ENCODE measurements around the gene ANTXR1.

Gene ANTXR1

DNA sequence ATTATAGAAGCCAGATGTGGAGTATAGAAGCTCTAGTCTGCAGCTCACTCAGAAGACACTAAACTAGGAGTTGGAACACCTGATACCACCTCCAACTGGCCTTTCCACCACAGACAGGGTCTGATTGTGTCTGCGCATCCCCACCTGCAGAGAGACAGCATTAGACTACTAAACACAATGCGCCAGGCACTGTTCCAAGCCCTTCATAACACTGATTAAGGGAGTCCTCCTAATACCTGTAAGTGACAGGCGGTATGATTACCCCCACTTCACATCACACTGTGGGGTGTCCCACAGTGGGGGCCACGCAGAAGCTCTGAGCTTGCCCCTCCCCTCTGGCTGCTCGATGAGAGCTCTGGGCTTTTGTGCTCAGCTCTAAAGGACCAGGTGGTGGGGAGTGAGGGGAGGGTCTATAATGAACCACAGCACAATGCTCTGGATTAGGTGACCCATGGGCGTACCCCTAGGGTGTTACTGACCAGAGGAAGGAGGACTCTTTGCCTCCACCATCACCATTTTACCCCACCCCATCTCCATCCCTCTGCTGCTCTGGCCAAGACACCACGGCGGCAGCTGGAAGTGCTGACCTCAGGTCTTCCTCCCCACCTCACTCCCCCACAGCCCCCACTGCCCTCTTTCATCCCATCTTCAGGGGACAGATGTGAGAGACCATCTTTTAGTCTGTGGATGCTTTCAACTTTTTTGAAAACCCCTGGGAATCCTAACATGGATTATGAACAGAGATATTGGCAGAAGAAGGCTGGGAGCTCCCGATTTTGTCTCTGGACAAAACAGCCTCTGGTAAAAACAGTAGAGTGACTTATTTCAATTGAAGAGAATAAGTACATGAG, 228.9 kb downstream of the ANTXR1 start:
- H3K36me3 ChIP-seq (ENCODE audit: insufficient read depth, low read length), result peaks cover 17% of the 10 kb centered on the region; the same call in 1 of the 2 replicates
- DNase-seq (no peak), ATAC-seq (ENCODE audit: insufficient read depth, low read depth) (no peak)
- no peaks in the 10 kb centered on the region for H3K4me1 ChIP-seq (ENCODE audit: insufficient read depth, low read length)
- no peak overlapping the region for H3K4me2 ChIP-seq (ENCODE audit: insufficient read depth, low read length)
- H3K9ac ChIP-seq (ENCODE audit: low read depth, low read length), result no peak overlapping the region
- H3K4me3 ChIP-seq (ENCODE audit: low read depth in 1 of 2, low read length in 2 of 2), result no peak overlapping the region
- H2AFZ ChIP-seq (ENCODE audit: low read depth, low read length), result no peak overlapping the region
- H3K79me2 ChIP-seq (ENCODE audit: insufficient read depth, low read length), result no peaks in the 10 kb centered on the region
- no peaks in the 10 kb centered on the region for H3K9me3 ChIP-seq (ENCODE audit: insufficient read depth, low read length, severe bottlenecking)
- no peaks in the 10 kb centered on the region for H3K27me3 ChIP-seq (ENCODE audit: insufficient read depth, low read length, poor library complexity)
- H3K27ac ChIP-seq (ENCODE audit: low read length), result no peak overlapping the region
- no peaks in the 10 kb centered on the region for H4K20me1 ChIP-seq (ENCODE audit: insufficient read depth, low read length)
- TF ChIP-seq, protein P1, sequence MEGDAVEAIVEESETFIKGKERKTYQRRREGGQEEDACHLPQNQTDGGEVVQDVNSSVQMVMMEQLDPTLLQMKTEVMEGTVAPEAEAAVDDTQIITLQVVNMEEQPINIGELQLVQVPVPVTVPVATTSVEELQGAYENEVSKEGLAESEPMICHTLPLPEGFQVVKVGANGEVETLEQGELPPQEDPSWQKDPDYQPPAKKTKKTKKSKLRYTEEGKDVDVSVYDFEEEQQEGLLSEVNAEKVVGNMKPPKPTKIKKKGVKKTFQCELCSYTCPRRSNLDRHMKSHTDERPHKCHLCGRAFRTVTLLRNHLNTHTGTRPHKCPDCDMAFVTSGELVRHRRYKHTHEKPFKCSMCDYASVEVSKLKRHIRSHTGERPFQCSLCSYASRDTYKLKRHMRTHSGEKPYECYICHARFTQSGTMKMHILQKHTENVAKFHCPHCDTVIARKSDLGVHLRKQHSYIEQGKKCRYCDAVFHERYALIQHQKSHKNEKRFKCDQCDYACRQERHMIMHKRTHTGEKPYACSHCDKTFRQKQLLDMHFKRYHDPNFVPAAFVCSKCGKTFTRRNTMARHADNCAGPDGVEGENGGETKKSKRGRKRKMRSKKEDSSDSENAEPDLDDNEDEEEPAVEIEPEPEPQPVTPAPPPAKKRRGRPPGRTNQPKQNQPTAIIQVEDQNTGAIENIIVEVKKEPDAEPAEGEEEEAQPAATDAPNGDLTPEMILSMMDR (IDR thresholded peaks at IDR 0.05; ENCODE audit: borderline replicate concordance, extremely low read depth, low read length, poor library complexity, severe bottlenecking), result no peak
- TF ChIP-seq EZH2 (IDR thresholded peaks at IDR 0.05; ENCODE audit: borderline replicate concordance, low read depth, low read length, severe bottlenecking), result no peak

DNA sequence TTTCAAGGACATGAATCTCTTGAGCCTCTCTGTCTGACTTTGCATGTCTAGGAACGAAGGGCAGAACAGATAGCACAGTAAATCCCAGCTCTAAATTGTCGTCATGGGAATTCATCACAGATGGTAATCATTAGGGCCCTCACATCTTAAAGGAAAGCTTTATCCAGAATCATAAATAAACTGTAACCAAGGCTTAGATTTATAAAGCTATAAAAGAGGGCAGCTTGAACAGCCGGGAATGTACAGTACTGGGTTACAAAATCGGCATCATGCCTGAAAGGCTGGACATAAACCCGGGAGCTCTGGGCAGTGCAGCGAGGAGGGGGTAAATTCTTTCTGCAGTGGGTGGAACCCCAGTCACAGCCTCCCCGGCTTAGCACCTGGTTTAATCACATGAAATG, 229.7 kb downstream of the ANTXR1 start:
- no peak overlapping the region for H3K9ac ChIP-seq (ENCODE audit: low read depth, low read length)
- no peaks in the 10 kb centered on the region for H3K9me3 ChIP-seq (ENCODE audit: insufficient read depth, low read length, severe bottlenecking)
- no peaks in the 10 kb centered on the region for H3K4me1 ChIP-seq (ENCODE audit: insufficient read depth, low read length)
- ATAC-seq (ENCODE audit: insufficient read depth, low read depth), result no peak
- H3K4me2 ChIP-seq (ENCODE audit: insufficient read depth, low read length), result no peak overlapping the region
- no peak for DNase-seq
- H2AFZ ChIP-seq (ENCODE audit: low read depth, low read length), result no peak overlapping the region
- H3K79me2 ChIP-seq (ENCODE audit: insufficient read depth, low read length), result no peaks in the 10 kb centered on the region
- H3K4me3 ChIP-seq (ENCODE audit: low read depth in 1 of 2, low read length in 2 of 2), result no peak overlapping the region
- H3K27me3 ChIP-seq (ENCODE audit: insufficient read depth, low read length, poor library complexity), result no peaks in the 10 kb centered on the region
- H4K20me1 ChIP-seq (ENCODE audit: insufficient read depth, low read length), result no peaks in the 10 kb centered on the region
- H3K36me3 ChIP-seq (ENCODE audit: insufficient read depth, low read length), result peaks cover 23% of the 10 kb centered on the region; the same call in 1 of the 2 replicates
- no peak for TF ChIP-seq EZH2 (IDR thresholded peaks at IDR 0.05; ENCODE audit: borderline replicate concordance, low read depth, low read length, severe bottlenecking)
- TF ChIP-seq, protein P1 (IDR thresholded peaks at IDR 0.05; ENCODE audit: borderline replicate concordance, extremely low read depth, low read length, poor library complexity, severe bottlenecking), result no peak
- H3K27ac ChIP-seq (ENCODE audit: low read length), result no peak overlapping the region

DNA sequence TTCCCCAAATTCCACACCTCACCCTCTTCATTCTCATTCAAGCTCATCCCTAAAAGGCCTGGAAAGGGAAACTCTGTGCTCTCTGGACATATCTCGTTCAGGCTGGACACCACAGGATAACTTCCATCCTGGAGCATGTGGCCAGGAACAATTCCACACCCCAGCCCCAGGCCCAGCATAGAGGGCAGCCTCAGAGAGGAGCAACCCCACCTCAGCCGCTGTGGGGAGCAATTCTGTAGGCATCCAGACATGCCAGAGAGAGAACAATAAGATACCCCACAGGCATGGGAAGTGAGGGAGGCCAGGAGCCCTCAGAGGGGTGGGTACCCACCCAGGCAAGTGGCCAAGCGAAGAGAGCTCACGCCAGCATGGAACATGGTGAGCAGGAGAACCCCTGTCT, 230.7 kb downstream of the ANTXR1 start:
- TF ChIP-seq, protein P1 (IDR thresholded peaks at IDR 0.05; ENCODE audit: borderline replicate concordance, extremely low read depth, low read length, poor library complexity, severe bottlenecking), result no peak
- TF ChIP-seq EZH2 (IDR thresholded peaks at IDR 0.05; ENCODE audit: borderline replicate concordance, low read depth, low read length, severe bottlenecking), result no peak
- DNase-seq (no peak), ATAC-seq (ENCODE audit: insufficient read depth, low read depth) (no peak)
- no peaks in the 10 kb centered on the region for H3K27me3 ChIP-seq (ENCODE audit: insufficient read depth, low read length, poor library complexity)
- H3K4me2 ChIP-seq (ENCODE audit: insufficient read depth, low read length), result no peak overlapping the region
- no peak overlapping the region for H3K27ac ChIP-seq (ENCODE audit: low read length)
- H3K9ac ChIP-seq (ENCODE audit: low read depth, low read length), result no peak overlapping the region
- H3K79me2 ChIP-seq (ENCODE audit: insufficient read depth, low read length), result no peaks in the 10 kb centered on the region
- peaks cover 20% of the 10 kb centered on the region; the same call in 1 of the 2 replicates for H3K36me3 ChIP-seq (ENCODE audit: insufficient read depth, low read length)
- H2AFZ ChIP-seq (ENCODE audit: low read depth, low read length), result no peak overlapping the region
- H3K9me3 ChIP-seq (ENCODE audit: insufficient read depth, low read length, severe bottlenecking), result no peaks in the 10 kb centered on the region
- H3K4me1 ChIP-seq (ENCODE audit: insufficient read depth, low read length), result no peaks in the 10 kb centered on the region
- no peaks in the 10 kb centered on the region for H4K20me1 ChIP-seq (ENCODE audit: insufficient read depth, low read length)
- H3K4me3 ChIP-seq (ENCODE audit: low read depth in 1 of 2, low read length in 2 of 2), result no peak overlapping the region

Measured in DND-41 (cell line).